ENCODE measurements around the gene PIGO. TPM values are rescaled to one million over a fixed set of nuclear protein-coding genes. Genes with fewer than 3 reads are reported as not detected.

Gene PIGO
- total RNA-seq, 4 donors from 2014 or later: 10.9 to 14.1 (median 12.4) TPM

DNA sequence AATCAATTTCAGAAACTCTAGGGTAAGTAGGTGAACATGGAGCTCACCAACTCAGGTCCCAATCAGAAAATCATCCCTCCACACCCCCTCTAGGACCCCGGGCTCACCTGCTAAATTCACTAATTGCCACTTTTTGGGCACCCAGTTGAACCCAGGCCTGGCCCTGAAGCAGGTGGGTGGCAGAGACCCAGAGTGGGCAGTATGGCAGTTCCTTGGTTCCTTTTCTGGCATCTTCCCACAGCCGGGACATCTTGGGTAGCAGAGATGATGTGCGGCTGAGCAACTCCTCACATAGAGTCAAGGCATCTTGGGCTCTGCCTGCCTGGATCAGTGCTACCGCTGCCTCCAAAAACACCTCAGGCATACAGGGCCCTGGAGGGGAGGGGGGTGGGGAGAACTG, 21.0 kb downstream of the PIGO start:
- 93 to 100% methylated on average over 1 to 4 of the region's 4 CpGs for WGBS, 2 donors
- H3K36me3 ChIP-seq: peaks cover 0 to 28% (median 0%) of the 10 kb centered on the region in 3 donors
- DNase-seq: no peak
- H3K4me1 ChIP-seq: peaks cover 21 to 38% (median 22%) of the 10 kb centered on the region in 3 donors
- H3K9me3 ChIP-seq: no peaks in the 10 kb centered on the region
- H3K4me3 ChIP-seq: no peak overlapping the region
- H3K27me3 ChIP-seq: no peaks in the 10 kb centered on the region
- TF ChIP-seq POLR2A (IDR thresholded peaks at IDR 0.05): no peak
- TF ChIP-seq, protein P1, sequence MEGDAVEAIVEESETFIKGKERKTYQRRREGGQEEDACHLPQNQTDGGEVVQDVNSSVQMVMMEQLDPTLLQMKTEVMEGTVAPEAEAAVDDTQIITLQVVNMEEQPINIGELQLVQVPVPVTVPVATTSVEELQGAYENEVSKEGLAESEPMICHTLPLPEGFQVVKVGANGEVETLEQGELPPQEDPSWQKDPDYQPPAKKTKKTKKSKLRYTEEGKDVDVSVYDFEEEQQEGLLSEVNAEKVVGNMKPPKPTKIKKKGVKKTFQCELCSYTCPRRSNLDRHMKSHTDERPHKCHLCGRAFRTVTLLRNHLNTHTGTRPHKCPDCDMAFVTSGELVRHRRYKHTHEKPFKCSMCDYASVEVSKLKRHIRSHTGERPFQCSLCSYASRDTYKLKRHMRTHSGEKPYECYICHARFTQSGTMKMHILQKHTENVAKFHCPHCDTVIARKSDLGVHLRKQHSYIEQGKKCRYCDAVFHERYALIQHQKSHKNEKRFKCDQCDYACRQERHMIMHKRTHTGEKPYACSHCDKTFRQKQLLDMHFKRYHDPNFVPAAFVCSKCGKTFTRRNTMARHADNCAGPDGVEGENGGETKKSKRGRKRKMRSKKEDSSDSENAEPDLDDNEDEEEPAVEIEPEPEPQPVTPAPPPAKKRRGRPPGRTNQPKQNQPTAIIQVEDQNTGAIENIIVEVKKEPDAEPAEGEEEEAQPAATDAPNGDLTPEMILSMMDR (IDR thresholded peaks at IDR 0.05): no peak
- no peak overlapping the region for H3K27ac ChIP-seq
- intact Hi-C loops (cut with DNase I): loop anchor here (10.0 kb wide), 1 partner anchor 81 kb away; no protein-coding TSS in a partner anchor

DNA sequence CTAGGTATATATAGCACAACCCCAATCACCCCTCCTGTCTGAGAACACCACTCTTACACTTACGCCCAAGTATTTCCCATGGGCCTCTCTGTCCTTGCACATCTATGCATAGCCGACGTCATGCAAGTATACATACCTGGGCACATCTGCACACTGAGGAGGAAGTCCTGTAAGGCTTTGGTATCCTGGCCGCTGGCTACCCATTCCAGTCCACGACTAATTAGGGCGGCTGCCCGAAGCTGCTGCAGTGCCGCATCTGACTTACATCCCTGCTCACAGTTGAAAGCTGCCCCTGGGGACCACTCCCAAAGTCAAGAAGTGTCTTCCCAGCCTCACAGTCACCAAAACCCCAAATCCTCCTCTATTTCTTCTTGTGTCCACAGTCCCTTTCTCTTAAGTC, 21.6 kb downstream of the PIGO start:
- TF ChIP-seq, protein P1 (IDR thresholded peaks at IDR 0.05): no peak
- no peak for TF ChIP-seq POLR2A (IDR thresholded peaks at IDR 0.05)
- no peak for DNase-seq
- 97 to 98% methylated on average over 8 of the region's 8 CpGs for WGBS, 2 donors

DNA sequence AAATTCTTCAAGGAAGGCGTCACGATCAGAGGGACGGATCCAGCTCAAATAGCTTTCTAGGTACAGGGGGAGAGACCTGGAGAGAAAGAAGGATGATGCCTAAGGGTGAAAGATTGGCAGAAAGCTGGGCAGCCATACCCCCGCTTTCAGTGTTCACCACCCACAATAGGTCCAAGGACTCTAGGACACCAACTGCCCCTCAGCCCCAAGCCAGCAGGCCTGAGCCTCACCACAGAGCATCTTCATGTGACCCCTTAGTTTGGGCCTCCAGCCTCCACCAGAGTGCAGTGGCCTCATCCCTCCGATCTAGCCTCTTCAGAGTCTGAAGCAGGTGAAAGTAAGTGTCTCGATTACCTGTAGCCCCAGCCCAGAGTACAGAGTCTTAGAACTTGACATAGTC, 22.2 kb downstream of the PIGO start:
- no peak overlapping the region for H3K4me3 ChIP-seq
- peaks cover 0 to 28% (median 0%) of the 10 kb centered on the region in 3 donors for H3K36me3 ChIP-seq
- H3K27me3 ChIP-seq: no peaks in the 10 kb centered on the region
- TF ChIP-seq, protein P1 (IDR thresholded peaks at IDR 0.05): no peak
- TF ChIP-seq POLR2A (IDR thresholded peaks at IDR 0.05): no peak
- DNase-seq: no peak
- 93 to 98% methylated on average over 5 to 6 of the region's 6 CpGs for whole genome bisulfite sequencing, 2 donors
- H3K4me1 ChIP-seq: peaks cover 27 to 43% (median 31%) of the 10 kb centered on the region in 3 donors
- no peaks in the 10 kb centered on the region for H3K9me3 ChIP-seq
- intact Hi-C loops (cut with DNase I): loop anchor here (10.0 kb wide), 1 partner anchor 79 kb away; no protein-coding TSS in a partner anchor
- H3K27ac ChIP-seq: no peak overlapping the region

More for the DNA sequence above, 21.6 kb downstream of the PIGO start:
- peaks cover 27 to 41% (median 28%) of the 10 kb centered on the region in 3 donors for H3K4me1 ChIP-seq
- H3K36me3 ChIP-seq: peaks cover 0 to 28% (median 0%) of the 10 kb centered on the region in 3 donors
- intact Hi-C loops (cut with DNase I): loop anchor here (10.0 kb wide), 1 partner anchor 80 kb away; no protein-coding TSS in a partner anchor
- no peak overlapping the region for H3K27ac ChIP-seq
- H3K9me3 ChIP-seq: no peaks in the 10 kb centered on the region
- H3K4me3 ChIP-seq: no peak overlapping the region
- H3K27me3 ChIP-seq: no peaks in the 10 kb centered on the region

DNA sequence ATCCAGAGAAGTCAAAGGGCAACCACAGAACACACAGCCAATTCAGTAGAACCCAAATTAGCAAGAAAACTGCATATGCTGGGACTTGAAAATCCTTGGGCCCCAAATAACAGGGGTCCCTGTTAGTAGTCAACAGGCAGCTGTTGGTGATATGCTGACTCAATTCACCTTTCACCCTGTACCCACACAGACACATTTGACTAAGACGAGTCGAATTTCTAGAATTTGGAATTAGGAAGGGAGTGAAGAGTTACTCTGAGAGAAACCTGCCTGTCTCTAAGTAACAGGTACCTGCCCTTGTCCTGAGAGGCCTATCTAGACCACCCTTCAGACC, 23.1 kb downstream of the PIGO start:
- Histone ChIP-seq H3K4me1 (peaks cover 18 to 43% (median 31%) of the 10 kb centered on the region in 3 donors), H3K27ac (peak overlapping the region; percentile 99 to 100 (median 100)), H3K27me3 (no peaks in the 10 kb centered on the region), H3K4me3 (peak overlapping the region in 1 of 4 donors; percentile 98), H3K9me3 (no peaks in the 10 kb centered on the region), H3K36me3 (peaks cover 0 to 31% (median 0%) of the 10 kb centered on the region in 3 donors)
- WGBS, 2 donors: 86 to 93% methylated on average over 2 of the region's 2 CpGs
- intact Hi-C loops (cut with DNase I): loop anchor here (10.0 kb wide), 1 partner anchor 78 kb away; no protein-coding TSS in a partner anchor
- no peak for TF ChIP-seq POLR2A (IDR thresholded peaks at IDR 0.05)
- no peak for DNase-seq

DNA sequence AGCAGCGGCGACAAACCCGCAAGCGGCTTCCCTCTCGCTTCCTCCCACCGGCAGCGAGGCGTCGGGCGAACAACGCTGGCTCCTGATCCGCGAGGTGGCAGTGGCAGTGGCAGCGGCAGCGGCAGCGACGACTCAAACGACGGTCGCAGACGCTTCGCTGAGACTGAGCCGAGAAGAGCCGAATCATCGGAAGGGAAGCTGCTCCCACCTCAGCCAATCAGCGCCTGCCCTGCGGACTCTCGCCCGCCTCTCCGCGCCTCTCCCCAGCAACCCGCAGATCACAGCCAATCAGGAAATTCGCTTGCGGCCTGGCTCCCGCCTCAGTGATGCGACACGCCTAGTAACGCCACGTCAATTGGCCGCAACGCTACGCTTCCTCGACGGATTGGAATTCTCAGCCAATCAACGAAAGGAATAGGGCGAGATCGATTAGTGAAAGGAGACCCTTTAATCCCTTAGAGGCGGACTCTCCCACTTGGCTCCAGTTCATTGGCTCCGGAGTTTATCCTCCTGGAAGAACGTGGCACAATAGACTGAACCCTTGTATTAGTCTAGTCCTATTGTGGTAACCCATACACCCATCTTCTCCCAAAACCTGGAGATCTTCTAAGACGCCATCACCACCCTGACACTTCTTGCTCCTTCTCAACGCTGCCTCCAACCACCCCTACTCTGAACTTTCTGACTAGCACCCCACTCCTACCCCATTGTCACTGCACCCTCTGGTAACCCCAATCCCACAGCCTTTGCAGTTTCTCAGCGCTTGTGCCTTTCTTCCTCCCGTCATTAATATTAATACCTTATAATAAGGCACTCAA, 23.7 kb downstream of the PIGO start, which contains the start of gene VCP:
VCP (minus strand) TSS at position 165 of the 818 bp plus-strand sequence. CDS start 272 bp downstream, outside the sequence.
- H3K36me3 ChIP-seq: peaks cover 4 to 37% (median 5%) of the 10 kb centered on the region in 3 donors
- DNase-seq: peak; percentile 92
- H3K4me1 ChIP-seq: peaks cover 15 to 44% (median 36%) of the 10 kb centered on the region in 3 donors
- no peaks in the 10 kb centered on the region for H3K27me3 ChIP-seq
- peak within 1 kb of the TSS; percentile 83 to 98 (median 94) for H3K4me3 ChIP-seq
- 10 to 34% methylated on average over 8 to 19 of the region's 54 CpGs for WGBS, 2 donors
- H3K9me3 ChIP-seq: no peaks in the 10 kb centered on the region
- TF ChIP-seq, protein P1 (IDR thresholded peaks at IDR 0.05): no peak
- peak in 3 of 4 donors; percentile 69 to 95 (median 90) for TF ChIP-seq POLR2A (IDR thresholded peaks at IDR 0.05)
- intact Hi-C loops (cut with DNase I): loop anchor here (10.0 kb wide), 1 partner anchor 78 kb away; no protein-coding TSS in a partner anchor
- H3K27ac ChIP-seq: peak within 1 kb of the TSS; percentile 99 to 100 (median 100)

Measured in esophagus squamous epithelium (tissue), 5 donors.